ENCODE measurements around the gene MTSS2.

- TF ChIP-seq CTCF (IDR thresholded peaks at IDR 0.05; ENCODE audit: poor library complexity) (no peak), EZH2phosphoT487 (IDR thresholded peaks at IDR 0.05; ENCODE audit: low read depth, severe bottlenecking, unreplicated experiment) (no peak), EZH2 (IDR thresholded peaks at IDR 0.05; ENCODE audit: borderline replicate concordance) (no peak)
Measured at GRCh38 chr16:70710422-70711210, 24.8 kb upstream of the MTSS2 start.

All from hepatocyte (in vitro differentiated cells).